RWPE2 (cell line): ENCODE data around the gene PARP12.

Experiments
- ATAC-seq: fragments of 200-7000 bp; cut with Tn5 transposase; 3 replicates; pipeline ENCODE4 v1.9.1; 2021; ENCODE audit warnings: low read depth
- DNase-seq: peaks from one replicate; pipeline ENCODE4 v3.0.0-alpha.2; 2020; ENCODE audit warnings: low spot score
- H3K27ac ChIP-seq: fragments of 450-650 bp; 2 replicates; pipeline ENCODE4 v1.5.1; 2017; ENCODE audit warnings: mild to moderate bottlenecking; ENCODE audit not compliant: poor library complexity, severe bottlenecking
- H3K27me3 ChIP-seq: fragments of 250-450 bp; sonication (Bioruptor Pico); 2 replicates; pipeline ENCODE4 v1.5.1; 2021; ENCODE audit warnings: mild to moderate bottlenecking, moderate library complexity; ENCODE audit not compliant: insufficient read depth, poor library complexity, severe bottlenecking
- H3K36me3 ChIP-seq: fragments of 250-450 bp; sonication (Bioruptor Pico); 2 replicates; pipeline ENCODE4 v1.5.1; 2020; ENCODE audit warnings: low read depth, mild to moderate bottlenecking, moderate library complexity
- H3K4me1 ChIP-seq: fragments of 250-450 bp; sonication (Bioruptor Pico); 2 replicates; pipeline ENCODE4 v1.5.1; 2021; ENCODE audit warnings: mild to moderate bottlenecking, moderate library complexity; ENCODE audit not compliant: insufficient read depth, poor library complexity, severe bottlenecking
- H3K4me3 ChIP-seq: fragments of 250-450 bp; sonication (Bioruptor Pico); 2 replicates; pipeline ENCODE4 v1.5.1; 2021; ENCODE audit warnings: mild to moderate bottlenecking, moderate library complexity; ENCODE audit not compliant: severe bottlenecking
- H3K9me3 ChIP-seq: fragments of 250-450 bp; sonication (Bioruptor Pico); 2 replicates; pipeline ENCODE4 v1.5.1; 2021; ENCODE audit warnings: mild to moderate bottlenecking, moderate library complexity; ENCODE audit not compliant: severe bottlenecking
- CTCF ChIP-seq: fragments of 450-650 bp; IDR thresholded peaks from one replicate; pipeline ENCODE4 v1.5.1; 2017; ENCODE audit warnings: mild to moderate bottlenecking, moderate library complexity; ENCODE audit not compliant: poor library complexity, severe bottlenecking

Gene PARP12

DNA sequence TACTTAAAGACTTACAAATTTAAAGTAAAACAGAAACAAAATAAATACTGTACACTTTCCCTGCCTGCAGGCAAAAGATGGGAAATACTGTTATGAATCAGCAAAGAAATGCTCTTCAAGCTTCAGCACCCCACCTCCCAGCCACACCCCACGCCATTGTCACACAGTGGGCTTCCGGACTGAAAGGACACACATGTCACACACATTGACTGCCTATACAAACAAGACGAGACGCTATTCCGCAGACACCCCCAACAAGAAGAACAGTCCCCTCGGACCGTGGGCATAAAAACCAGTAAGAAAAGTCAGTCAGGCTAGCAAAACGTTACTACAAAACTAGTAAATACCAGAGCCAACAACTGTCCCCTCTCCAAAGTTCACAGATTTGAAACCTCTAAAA is 22.2 kb upstream of the PARP12 start:
- TF ChIP-seq CTCF = no peak
- no peak overlapping the region for H3K4me3 ChIP-seq
- H3K27ac ChIP-seq = no peak overlapping the region
- no peaks in the 10 kb centered on the region for H3K27me3 ChIP-seq
- H3K4me1 ChIP-seq = no peaks in the 10 kb centered on the region
- no peaks in the 10 kb centered on the region for H3K9me3 ChIP-seq
- H3K36me3 ChIP-seq = peaks cover 4% of the 10 kb centered on the region; the same call in 1 of the 2 replicates
- DNase-seq = no peak
- ATAC-seq = no peak

GRCh38 chr7:140084142-140084655 is 21.4 kb upstream of the PARP12 start:
- H3K9me3 ChIP-seq = no peaks in the 10 kb centered on the region
- no peak for DNase-seq
- no peak overlapping the region for H3K4me3 ChIP-seq
- H3K27me3 ChIP-seq = no peaks in the 10 kb centered on the region
- ATAC-seq = no peak
- H3K4me1 ChIP-seq = no peaks in the 10 kb centered on the region
- TF ChIP-seq CTCF = no peak
- no peak overlapping the region for H3K27ac ChIP-seq
- peaks cover 4% of the 10 kb centered on the region; the same call in 1 of the 2 replicates for H3K36me3 ChIP-seq

DNA sequence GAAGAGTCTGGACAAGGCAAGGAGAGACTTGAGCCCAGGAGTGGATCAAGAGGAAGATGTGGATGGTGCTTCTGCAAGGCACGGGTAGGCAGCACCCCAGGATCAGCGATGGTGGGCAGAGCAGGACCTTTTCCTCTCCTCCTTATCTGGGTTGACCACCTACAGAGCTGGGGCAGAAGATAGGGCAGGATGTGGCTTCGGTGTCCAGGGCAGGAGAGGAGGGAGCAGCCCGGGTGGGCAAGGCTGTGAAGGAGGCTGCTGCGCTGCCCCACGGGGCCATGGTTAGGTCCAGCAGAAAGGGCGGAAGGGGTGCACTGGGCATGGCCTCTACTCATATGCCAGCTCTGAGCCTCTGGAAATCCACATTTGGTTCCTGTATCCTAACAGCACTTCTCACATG is 20.0 kb upstream of the PARP12 start:
- Histone ChIP-seq H3K4me1 (no peaks in the 10 kb centered on the region), H3K27me3 (no peaks in the 10 kb centered on the region), H3K27ac (no peak overlapping the region), H3K4me3 (no peak overlapping the region), H3K36me3 (peaks cover 4% of the 10 kb centered on the region; the same call in 1 of the 2 replicates), H3K9me3 (no peaks in the 10 kb centered on the region)
- ATAC-seq (no peak), DNase-seq (no peak)
- no peak for TF ChIP-seq CTCF

DNA sequence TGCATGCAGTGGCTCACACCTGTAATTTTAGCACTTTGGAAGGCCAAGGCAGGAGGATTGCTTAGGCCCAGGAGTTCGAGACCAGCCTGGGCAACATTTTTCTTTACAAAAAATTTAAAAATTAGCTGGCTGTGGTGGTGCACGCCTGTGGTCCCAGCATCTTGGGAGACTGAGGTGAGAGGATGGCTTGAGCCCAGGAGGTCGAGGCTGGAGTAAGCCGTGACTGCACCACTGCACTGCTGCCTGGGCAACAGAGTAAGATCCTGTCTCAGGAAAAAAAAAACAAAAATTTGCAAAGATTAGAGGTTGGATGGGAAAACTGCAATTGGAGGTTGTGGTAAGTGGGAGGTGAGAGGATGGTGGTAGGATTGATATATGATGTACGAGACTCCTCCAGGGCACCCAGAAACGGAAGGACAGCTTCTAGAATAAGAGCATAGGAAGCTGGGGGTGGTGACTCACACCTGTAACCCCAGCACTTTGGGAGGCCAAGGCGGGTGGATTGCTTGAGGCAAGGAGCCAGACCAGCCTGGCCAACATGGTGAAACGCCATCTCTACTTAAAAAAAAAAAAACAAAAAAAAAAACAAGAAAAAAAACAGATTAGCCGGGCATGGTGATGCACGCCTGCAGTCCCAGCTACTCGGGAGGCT is 19.1 kb upstream of the PARP12 start:
- Histone ChIP-seq H3K9me3 (no peaks in the 10 kb centered on the region), H3K27ac (no peak overlapping the region), H3K4me3 (no peak overlapping the region), H3K27me3 (no peaks in the 10 kb centered on the region), H3K36me3 (no peaks in the 10 kb centered on the region), H3K4me1 (no peaks in the 10 kb centered on the region)
- ATAC-seq = no peak
- no peak for DNase-seq
- TF ChIP-seq CTCF = no peak

- Histone ChIP-seq H3K4me3 (no peak overlapping the region), H3K27me3 (no peaks in the 10 kb centered on the region), H3K36me3 (no peaks in the 10 kb centered on the region), H3K27ac (no peak overlapping the region), H3K4me1 (no peaks in the 10 kb centered on the region), H3K9me3 (no peaks in the 10 kb centered on the region)
- 0 out of 3 replicates have a peak, but pooled peaks have one; percentile 10 for ATAC-seq
- no peak for TF ChIP-seq CTCF
- no peak for DNase-seq
Measured at GRCh38 chr7:140080919-140081318, 18.2 kb upstream of the PARP12 start.
